Neural progenitor cell (in vitro differentiated cells): ENCODE measurements around the gene DPH5. TPM values are rescaled to one million over a fixed set of nuclear protein-coding genes. Genes with fewer than 3 reads are reported as not detected.
"Not testable (repeated sequence)": the region's sequence is repeated elsewhere in the genome, so short reads cannot be mapped to it uniquely, and the experiment has no call there.

Source experiments
- DNase-seq: peaks from one replicate; pipeline ENCODE4 v3.0.0-alpha.2; 2016; ENCODE audit warnings: low spot score
- H2AFZ ChIP-seq: fragments of 200-600 bp; sonication (generic); replicated peaks from 2 replicates; pipeline ENCODE4 v1.6.1; 2016; ENCODE audit warnings: antibody characterized with exemption
- H3F3A ChIP-seq: fragments of 200-600 bp; sonication (generic); 2 replicates; pipeline ENCODE4 v1.6.1; 2016; ENCODE audit warnings: antibody characterized with exemption, low read depth
- H3K27ac ChIP-seq: fragments of 200-600 bp; sonication (generic); 2 replicates; pipeline ENCODE4 v1.5.1; 2016; ENCODE audit warnings: mild to moderate bottlenecking
- H3K27me3 ChIP-seq: fragments of 200-600 bp; sonication (generic); 2 replicates; pipeline ENCODE4 v1.6.1; 2016; ENCODE audit warnings: mild to moderate bottlenecking, moderate library complexity
- H3K36me3 ChIP-seq: fragments of 200-600 bp; sonication (generic); 2 replicates; pipeline ENCODE4 v1.5.1; 2016
- H3K4me1 ChIP-seq: fragments of 200-600 bp; sonication (generic); 2 replicates; pipeline ENCODE4 v1.6.1; 2016; ENCODE audit warnings: mixed run types
- H3K4me2 ChIP-seq: fragments of 200-600 bp; sonication (generic); 2 replicates; pipeline ENCODE4 v1.6.1; 2016
- H3K4me3 ChIP-seq: fragments of 200-600 bp; sonication (generic); 2 replicates; pipeline ENCODE4 v1.5.1; 2016
- H3K79me2 ChIP-seq: fragments of 200-600 bp; sonication (generic); 2 replicates; pipeline ENCODE4 v1.6.1; 2016; ENCODE audit warnings: low read depth
- H3K9ac ChIP-seq: fragments of 200-600 bp; sonication (generic); 2 replicates; pipeline ENCODE4 v1.6.1; 2016
- H3K9me3 ChIP-seq: fragments of 200-600 bp; sonication (generic); 2 replicates; pipeline ENCODE4 v1.5.1; 2016; ENCODE audit warnings: low read depth
- H4K20me1 ChIP-seq: fragments of 200-600 bp; sonication (generic); 2 replicates; pipeline ENCODE4 v1.6.1; 2016; ENCODE audit warnings: low read depth
- H3K27ac Mint-ChIP-seq: 3 replicates; pipeline ENCODE4 v1.8.0; 2021; ENCODE audit warnings: mixed read lengths
- H3K27me3 Mint-ChIP-seq: 2 replicates; pipeline ENCODE4 v1.8.0; 2022; ENCODE audit warnings: low read depth, mild to moderate bottlenecking, inconsistent platforms, moderate library complexity, mixed read lengths; ENCODE audit not compliant: insufficient read depth
- H3K36me3 Mint-ChIP-seq: 3 replicates; pipeline ENCODE4 v1.8.0; 2021; ENCODE audit warnings: mixed read lengths
- H3K4me1 Mint-ChIP-seq: 3 replicates; pipeline ENCODE4 v1.8.0; 2021; ENCODE audit warnings: mixed read lengths
- H3K4me3 Mint-ChIP-seq: 3 replicates; pipeline ENCODE4 v1.8.0; 2021; ENCODE audit warnings: mild to moderate bottlenecking, moderate library complexity, mixed read lengths
- H3K9me3 Mint-ChIP-seq: 3 replicates; pipeline ENCODE4 v1.8.0; 2020; ENCODE audit warnings: mixed read lengths
- EZH2 ChIP-seq: fragments of 200-600 bp; sonication (generic); IDR thresholded peaks from 2 replicates; pipeline ENCODE4 v1.6.1; 2017; ENCODE audit warnings: antibody characterized with exemption, mild to moderate bottlenecking, moderate library complexity
- EZH2phosphoT487 ChIP-seq: fragments of 200-600 bp; sonication (generic); IDR thresholded peaks from 2 replicates; pipeline ENCODE4 v1.6.1; 2017; ENCODE audit warnings: antibody characterized with exemption
- total RNA-seq: library from RNA; depleted of rRNA; stranded (reverse); fragments of >200 nt; gene quantifications from 2 replicates; pipeline ENCODE4 v1.2.3, GENCODE V29; 2015; ENCODE audit warnings: low replicate concordance
- TF ChIP-seq, protein P1 (sequence below): fragments of 200-600 bp; sonication (generic); IDR thresholded peaks from 2 replicates; pipeline ENCODE4 v1.5.1; 2017; ENCODE audit warnings: antibody characterized with exemption, mild to moderate bottlenecking

Gene DPH5
- total RNA-seq, 1 donor from 2014 or later = 99.4 TPM

DNA sequence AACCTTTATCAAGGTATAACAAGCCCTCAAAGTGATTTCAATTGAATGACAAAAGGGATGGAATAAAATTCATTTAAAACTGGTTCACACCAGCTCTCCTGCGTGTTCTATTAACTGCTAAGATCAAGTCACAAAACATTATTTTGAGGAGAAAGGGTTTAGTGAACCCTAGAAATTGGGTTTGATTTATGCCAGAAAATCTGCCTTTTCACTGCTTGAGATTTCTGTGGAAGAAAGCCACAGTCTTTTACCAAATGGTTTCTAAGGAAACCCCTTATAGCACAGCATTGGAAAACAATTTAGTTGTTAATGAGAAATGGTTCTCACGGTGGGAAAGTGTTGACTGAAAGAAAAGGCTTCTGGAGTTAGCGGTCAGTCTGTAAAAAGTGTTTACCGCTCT, 43.6 kb upstream of the DPH5 start:
- H3K4me3 ChIP-seq = peak overlapping the region; percentile 36
- no peaks in the 10 kb centered on the region for H3K9me3 ChIP-seq
- peaks cover 35% of the 10 kb centered on the region for H3K4me1 ChIP-seq
- no peaks in the 10 kb centered on the region for H4K20me1 ChIP-seq
- peak; percentile 61 for DNase-seq
- TF ChIP-seq, protein P1, sequence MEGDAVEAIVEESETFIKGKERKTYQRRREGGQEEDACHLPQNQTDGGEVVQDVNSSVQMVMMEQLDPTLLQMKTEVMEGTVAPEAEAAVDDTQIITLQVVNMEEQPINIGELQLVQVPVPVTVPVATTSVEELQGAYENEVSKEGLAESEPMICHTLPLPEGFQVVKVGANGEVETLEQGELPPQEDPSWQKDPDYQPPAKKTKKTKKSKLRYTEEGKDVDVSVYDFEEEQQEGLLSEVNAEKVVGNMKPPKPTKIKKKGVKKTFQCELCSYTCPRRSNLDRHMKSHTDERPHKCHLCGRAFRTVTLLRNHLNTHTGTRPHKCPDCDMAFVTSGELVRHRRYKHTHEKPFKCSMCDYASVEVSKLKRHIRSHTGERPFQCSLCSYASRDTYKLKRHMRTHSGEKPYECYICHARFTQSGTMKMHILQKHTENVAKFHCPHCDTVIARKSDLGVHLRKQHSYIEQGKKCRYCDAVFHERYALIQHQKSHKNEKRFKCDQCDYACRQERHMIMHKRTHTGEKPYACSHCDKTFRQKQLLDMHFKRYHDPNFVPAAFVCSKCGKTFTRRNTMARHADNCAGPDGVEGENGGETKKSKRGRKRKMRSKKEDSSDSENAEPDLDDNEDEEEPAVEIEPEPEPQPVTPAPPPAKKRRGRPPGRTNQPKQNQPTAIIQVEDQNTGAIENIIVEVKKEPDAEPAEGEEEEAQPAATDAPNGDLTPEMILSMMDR = no peak
- no peak for TF ChIP-seq EZH2
- Mint-ChIP-seq H3K4me3 (peak overlapping the region; percentile 72), H3K9me3 (no peaks in the 10 kb centered on the region), H3K27ac (peak overlapping the region; percentile 92), H3K36me3 (peaks cover 15% of the 10 kb centered on the region), H3K4me1 (peaks cover 55% of the 10 kb centered on the region), H3K27me3 (no peaks in the 10 kb centered on the region)
- H3K36me3 ChIP-seq = no peaks in the 10 kb centered on the region
- H3F3A ChIP-seq = peaks cover 7% of the 10 kb centered on the region
- no peak overlapping the region for H3K9ac ChIP-seq
- peak overlapping the region; percentile 78 for H3K4me2 ChIP-seq
- no peaks in the 10 kb centered on the region for H3K27me3 ChIP-seq
- peak overlapping the region; percentile 93 for H3K27ac ChIP-seq
- no peaks in the 10 kb centered on the region for H3K79me2 ChIP-seq
- H2AFZ ChIP-seq = no peak overlapping the region

DNA sequence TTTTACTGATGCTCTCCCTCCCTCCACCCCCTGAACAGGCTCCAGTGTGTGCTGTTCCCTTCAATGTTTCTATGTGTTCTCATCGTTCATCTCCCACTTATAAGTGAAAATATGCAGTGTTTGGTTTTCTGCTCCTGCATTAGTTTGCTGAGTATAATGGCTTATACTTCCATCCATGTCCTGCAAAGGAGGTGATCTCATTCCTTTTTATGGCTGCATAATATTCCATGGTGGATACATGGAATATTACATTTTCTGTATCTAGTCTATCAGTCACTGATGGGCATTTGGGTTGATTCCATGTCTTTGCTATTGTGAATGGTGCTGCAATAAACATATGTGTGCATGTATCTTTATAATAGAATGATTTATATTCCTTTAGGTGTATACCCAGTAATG, 41.4 kb upstream of the DPH5 start:
- H3K36me3 ChIP-seq, H3K4me3 Mint-ChIP-seq, H3F3A ChIP-seq, H3K9ac ChIP-seq, H3K27me3 ChIP-seq, H3K79me2 ChIP-seq, H3K4me2 ChIP-seq, H3K9me3 Mint-ChIP-seq, DNase-seq, H4K20me1 ChIP-seq, H3K4me3 ChIP-seq, H2AFZ ChIP-seq, H3K9me3 ChIP-seq, H3K27ac ChIP-seq, H3K27me3 Mint-ChIP-seq: not testable (repeated sequence)
- Mint-ChIP-seq H3K27ac (peak overlapping the region; percentile 27), H3K4me1 (peaks cover 56% of the 10 kb centered on the region), H3K36me3 (peaks cover 12% of the 10 kb centered on the region)
- H3K4me1 ChIP-seq = peaks cover 35% of the 10 kb centered on the region

DNA sequence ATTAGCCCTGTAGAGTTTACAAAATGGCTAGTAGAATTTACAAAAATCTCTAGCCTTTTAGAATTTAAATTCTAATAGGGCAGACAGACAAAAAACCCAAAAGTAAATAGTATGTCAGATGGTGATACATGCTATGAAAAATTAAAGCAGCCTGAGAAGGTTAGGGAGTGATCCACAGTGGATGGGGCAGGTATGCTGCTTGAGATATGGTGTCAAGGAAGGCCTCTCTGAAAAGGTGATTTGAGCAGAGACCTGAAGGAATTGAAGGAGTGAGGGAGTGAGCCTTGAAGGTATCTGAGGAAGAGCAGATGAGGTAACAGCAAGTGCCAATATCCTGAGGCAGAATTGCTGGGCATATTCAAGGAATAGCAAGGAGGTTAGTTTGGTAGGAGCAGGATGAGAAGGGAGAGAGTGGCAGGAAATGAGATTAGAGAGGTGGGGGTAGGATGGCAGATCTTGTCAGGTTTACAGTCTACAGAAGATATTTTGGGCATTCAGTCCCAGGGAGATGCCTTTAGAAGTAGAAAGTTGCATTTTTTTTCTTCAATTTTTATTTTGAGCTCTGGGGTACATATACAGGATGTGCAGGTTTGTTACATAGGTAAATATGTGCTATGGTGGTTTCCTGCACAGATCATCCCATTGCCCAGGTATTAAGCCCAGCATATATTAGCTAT, 40.8 kb upstream of the DPH5 start:
- TF ChIP-seq EZH2 (no peak), EZH2phosphoT487 (no peak)
- TF ChIP-seq, protein P1 = no peak
- H3K27ac Mint-ChIP-seq = peak overlapping the region; percentile 75
- Histone ChIP-seq H3K9me3 (no peaks in the 10 kb centered on the region), H3K4me3 (no peak overlapping the region), H3K27me3 (no peaks in the 10 kb centered on the region), H3K4me2 (no peak overlapping the region), H3K27ac (no peak overlapping the region), H2AFZ (no peak overlapping the region), H3F3A (peaks cover 7% of the 10 kb centered on the region), H3K36me3 (no peaks in the 10 kb centered on the region), H4K20me1 (no peaks in the 10 kb centered on the region), H3K9ac (no peak overlapping the region), H3K4me1 (peaks cover 32% of the 10 kb centered on the region), H3K79me2 (no peaks in the 10 kb centered on the region)
- H3K4me3 Mint-ChIP-seq = no peak overlapping the region
- no peaks in the 10 kb centered on the region for H3K9me3 Mint-ChIP-seq
- H3K36me3 Mint-ChIP-seq = peaks cover 12% of the 10 kb centered on the region
- no peak for DNase-seq
- peaks cover 1% of the 10 kb centered on the region for H3K27me3 Mint-ChIP-seq
- peaks cover 50% of the 10 kb centered on the region for H3K4me1 Mint-ChIP-seq

DNA sequence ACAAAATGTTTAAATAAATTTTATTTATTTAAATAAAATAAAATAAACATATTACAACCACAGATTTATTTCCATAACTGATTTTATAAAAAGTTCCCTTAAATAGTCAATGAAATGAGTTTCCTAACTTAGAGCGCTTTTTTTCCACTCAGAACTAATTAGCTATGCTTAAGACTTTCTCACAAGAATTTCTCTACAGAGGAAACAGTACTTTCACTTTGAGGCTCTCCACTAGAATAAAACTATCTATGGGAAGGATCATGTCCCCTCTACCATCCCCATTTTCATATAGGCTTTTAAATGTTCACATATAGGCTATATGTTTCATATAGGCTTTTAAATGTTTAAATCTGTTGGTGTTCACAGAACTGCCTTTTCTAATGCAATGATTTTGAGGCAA, 40.0 kb upstream of the DPH5 start:
- no peak overlapping the region for H3K4me3 ChIP-seq
- H3K27me3 ChIP-seq = no peaks in the 10 kb centered on the region
- H2AFZ ChIP-seq = no peak overlapping the region
- peaks cover 14% of the 10 kb centered on the region for H3K36me3 Mint-ChIP-seq
- DNase-seq = no peak
- H3K4me2 ChIP-seq = no peak overlapping the region
- no peaks in the 10 kb centered on the region for H3K9me3 Mint-ChIP-seq
- H3K4me1 Mint-ChIP-seq = peaks cover 45% of the 10 kb centered on the region
- H3F3A ChIP-seq = peaks cover 7% of the 10 kb centered on the region
- TF ChIP-seq EZH2phosphoT487 (no peak), EZH2 (no peak)
- TF ChIP-seq, protein P1 = no peak
- no peaks in the 10 kb centered on the region for H3K36me3 ChIP-seq
- no peak overlapping the region for H3K27ac ChIP-seq
- peaks cover 26% of the 10 kb centered on the region for H3K4me1 ChIP-seq
- peak overlapping the region; percentile 88 for H3K27ac Mint-ChIP-seq
- H3K9me3 ChIP-seq = no peaks in the 10 kb centered on the region
- H3K9ac ChIP-seq = no peak overlapping the region
- H3K4me3 Mint-ChIP-seq = no peak overlapping the region
- peaks cover 2% of the 10 kb centered on the region for H3K27me3 Mint-ChIP-seq
- no peaks in the 10 kb centered on the region for H4K20me1 ChIP-seq
- no peaks in the 10 kb centered on the region for H3K79me2 ChIP-seq
